IMR-90 (cell line): ENCODE data around the gene AMIGO2. TPM values are rescaled to one million over a fixed set of nuclear protein-coding genes. Genes with fewer than 3 reads are reported as not detected.

Experiments used
- ATAC-seq: fragments of 200-7000 bp; cut with Tn5 transposase; 2 replicates; pipeline ENCODE4 v1.9.1; 2020; ENCODE audit warnings: low read depth, mild to moderate bottlenecking, moderate library complexity
- BruUV-seq: library from RNA; stranded (reverse); fragments of 400-500 nt; replicated peaks from 2 replicates; lab custom pipeline; 2021; lab: Mats Ljungman, UMichigan
- CTCF ChIA-PET: fragments of 300-600 bp; formaldehyde crosslinking; extraction: SDS; loops from one replicate; lab custom pipeline; 2021; ENCODE audit warnings: antibody characterized with exemption; lab: Yijun Ruan, JAX
- POLR2A ChIA-PET: fragments of 300-600 bp; sonication (Branson Sonifier 250); formaldehyde crosslinking; loops from one replicate; lab custom pipeline; 2022; ENCODE audit warnings: antibody characterized with exemption; ENCODE audit not compliant: unreplicated experiment; lab: Charles Lee
- DNase-seq: peaks from one replicate; pipeline ENCODE4 v3.0.0; 2013
- H2AFZ ChIP-seq: replicated peaks from 2 replicates; pipeline ENCODE3; 2013; ENCODE audit warnings: low read length, mild to moderate bottlenecking; ENCODE audit not compliant: poor library complexity
- H2AK5ac ChIP-seq: 2 replicates; pipeline ENCODE4 v1.6.1; 2013; ENCODE audit warnings: low read depth, low read length, inconsistent platforms
- H2AK9ac ChIP-seq: replicated peaks from 2 replicates; pipeline ENCODE3; 2013; ENCODE audit warnings: mild to moderate bottlenecking, low read depth, low read length, moderate library complexity; ENCODE audit not compliant: poor library complexity
- H2BK120ac ChIP-seq: 2 replicates; pipeline ENCODE4 v1.6.1; 2013; ENCODE audit warnings: low read depth, low read length, inconsistent platforms
- H2BK15ac ChIP-seq: 3 replicates; pipeline ENCODE4 v1.6.1; 2013; ENCODE audit warnings: low read depth, low read length, inconsistent platforms
- H2BK20ac ChIP-seq: 2 replicates; pipeline ENCODE4 v1.6.1; 2013; ENCODE audit warnings: low read depth, mild to moderate bottlenecking, inconsistent platforms, low read length, moderate library complexity
- H2BK5ac ChIP-seq: 2 replicates; pipeline ENCODE4 v1.6.1; 2013; ENCODE audit warnings: mild to moderate bottlenecking, low read depth, low read length, inconsistent platforms; ENCODE audit not compliant: poor library complexity, severe bottlenecking
- H3K14ac ChIP-seq: replicated peaks from 2 replicates; pipeline ENCODE4 v1.6.1; 2013; ENCODE audit warnings: low read depth, low read length, inconsistent platforms
- H3K18ac ChIP-seq: 2 replicates; pipeline ENCODE4 v1.6.1; 2013; ENCODE audit warnings: low read depth, low read length, control low read depth
- H3K23ac ChIP-seq: 2 replicates; pipeline ENCODE4 v1.6.1; 2013; ENCODE audit warnings: low read depth, low read length, inconsistent platforms
- H3K27ac ChIP-seq: 2 replicates; pipeline ENCODE4 v1.5.1; 2013; ENCODE audit warnings: mild to moderate bottlenecking, control low read depth, low read length; ENCODE audit not compliant: insufficient read depth
- H3K27me3 ChIP-seq: 2 replicates; pipeline ENCODE4 v1.6.1; 2013; ENCODE audit warnings: low read length; ENCODE audit not compliant: control insufficient read depth, insufficient read depth
- H3K36me3 ChIP-seq: 2 replicates; pipeline ENCODE4 v1.6.1; 2013; ENCODE audit warnings: low read length, mixed read lengths; ENCODE audit not compliant: control insufficient read depth, insufficient read depth
- H3K4ac ChIP-seq: 2 replicates; pipeline ENCODE4 v1.6.1; 2013; ENCODE audit warnings: low read depth, low read length, inconsistent platforms
- H3K4me1 ChIP-seq: 2 replicates; pipeline ENCODE4 v1.6.1; 2013; ENCODE audit warnings: low read length, mixed read lengths; ENCODE audit not compliant: control insufficient read depth, insufficient read depth
- H3K4me2 ChIP-seq: 2 replicates; pipeline ENCODE4 v1.6.1; 2013; ENCODE audit warnings: low read depth, mild to moderate bottlenecking, control low read depth, low read length, moderate library complexity
- H3K4me3 ChIP-seq: 2 replicates; pipeline ENCODE4 v1.5.1; 2013; ENCODE audit warnings: low read depth, mild to moderate bottlenecking, control low read depth, low read length, moderate library complexity; ENCODE audit not compliant: insufficient read depth
- H3K56ac ChIP-seq: 2 replicates; pipeline ENCODE4 v1.6.1; 2013; ENCODE audit warnings: low read length, inconsistent platforms; ENCODE audit not compliant: insufficient read depth; ENCODE audit errors: extremely low read depth
- H3K79me1 ChIP-seq, 2 experiments: 2 replicates each; pipeline ENCODE4 v1.6.1; 2013; ENCODE audit warnings: low read length in 2 of 2, inconsistent platforms in 1 of 2, low read depth in 1 of 2
- H3K9ac ChIP-seq: 2 replicates; pipeline ENCODE4 v1.6.1; 2013; ENCODE audit warnings: low read depth, low read length, control low read depth
- H3K9me1 ChIP-seq: 2 replicates; pipeline ENCODE4 v1.6.1; 2013; ENCODE audit warnings: low read length, inconsistent platforms; ENCODE audit not compliant: insufficient read depth
- H3K9me3 ChIP-seq: 2 replicates; pipeline ENCODE4 v1.6.1; 2013; ENCODE audit warnings: low read length; ENCODE audit not compliant: control insufficient read depth, insufficient read depth
- H4K20me1 ChIP-seq: 2 replicates; pipeline ENCODE4 v1.6.1; 2013; ENCODE audit warnings: low read length, inconsistent platforms; ENCODE audit not compliant: insufficient read depth
- H4K5ac ChIP-seq: 2 replicates; pipeline ENCODE4 v1.6.1; 2013; ENCODE audit warnings: mild to moderate bottlenecking, low read depth, low read length, control low read depth
- H4K8ac ChIP-seq, 2 experiments: 2 replicates each; pipeline ENCODE4 v1.6.1; 2013; ENCODE audit warnings: low read depth in 2 of 2, low read length in 2 of 2, control low read depth in 1 of 2, inconsistent platforms in 1 of 2
- H4K91ac ChIP-seq: 2 replicates; pipeline ENCODE4 v1.6.1; 2013; ENCODE audit warnings: low read depth, low read length, inconsistent platforms; ENCODE audit not compliant: insufficient read depth
- BHLHE40 ChIP-seq: fragments of 150-350 bp; IDR thresholded peaks from 2 replicates; pipeline ENCODE4 v1.6.1; 2016; ENCODE audit warnings: mild to moderate bottlenecking, low read depth, low read length
- CEBPB ChIP-seq: IDR thresholded peaks from 2 replicates; pipeline ENCODE4 v1.6.1; 2012; ENCODE audit warnings: low read depth, low read length, improper control_type of control experiment
- CHD1 ChIP-seq: IDR thresholded peaks from 2 replicates; pipeline ENCODE4 v1.6.1; 2012; ENCODE audit warnings: low read depth, low read length, improper control_type of control experiment
- CTCF ChIP-seq: conservative IDR thresholded peaks from 2 replicates; pipeline ENCODE4 v1.5.1; 2012; ENCODE audit warnings: mild to moderate bottlenecking, low read depth, low read length, improper control_type of control experiment
- ELK1 ChIP-seq: fragments of 150-350 bp; IDR thresholded peaks from 2 replicates; pipeline ENCODE4 v1.6.1; 2016; ENCODE audit warnings: low read depth, mild to moderate bottlenecking, low read length, moderate library complexity, borderline replicate concordance
- FOS ChIP-seq: fragments of 150-350 bp; IDR thresholded peaks from 2 replicates; pipeline ENCODE4 v1.6.1; 2016; ENCODE audit warnings: low read depth, low read length
- MAFK ChIP-seq: IDR thresholded peaks from 2 replicates; pipeline ENCODE4 v1.6.1; 2012; ENCODE audit warnings: low read depth, low read length, improper control_type of control experiment
- MAZ ChIP-seq: IDR thresholded peaks from 2 replicates; pipeline ENCODE4 v1.6.1; 2012; ENCODE audit warnings: low read depth, mild to moderate bottlenecking, low read length, improper control_type of control experiment, moderate library complexity, borderline replicate concordance
- MXI1 ChIP-seq: IDR thresholded peaks from 2 replicates; pipeline ENCODE4 v1.6.1; 2012; ENCODE audit warnings: low read depth, mild to moderate bottlenecking, low read length, moderate library complexity, borderline replicate concordance
- NFE2L2 ChIP-seq: fragments of 150-350 bp; IDR thresholded peaks from 2 replicates; pipeline ENCODE4 v1.6.1; 2016; ENCODE audit warnings: low read depth, mild to moderate bottlenecking, low read length
- POLR2A ChIP-seq: IDR thresholded peaks from 2 replicates; pipeline ENCODE4 v1.6.1; 2012; ENCODE audit warnings: mild to moderate bottlenecking, low read depth, low read length
- RAD21 ChIP-seq: IDR thresholded peaks from 2 replicates; pipeline ENCODE4 v1.6.1; 2012; ENCODE audit warnings: low read length, improper control_type of control experiment
- RCOR1 ChIP-seq: IDR thresholded peaks from 2 replicates; pipeline ENCODE4 v1.6.1; 2012; ENCODE audit warnings: mild to moderate bottlenecking, low read length, improper control_type of control experiment; ENCODE audit not compliant: insufficient replicate concordance
- RFX5 ChIP-seq: IDR thresholded peaks from 2 replicates; pipeline ENCODE4 v1.8.0; 2012; ENCODE audit warnings: low read depth, mild to moderate bottlenecking, low read length, moderate library complexity
- SMC3 ChIP-seq: fragments of 150-350 bp; IDR thresholded peaks from 2 replicates; pipeline ENCODE4 v1.6.1; 2016; ENCODE audit warnings: low read depth, mild to moderate bottlenecking, antibody characterized with exemption, low read length, moderate library complexity
- WGBS, 2 experiments: methylation state at CpG; one replicate each; pipeline versions ENCODE4 v1.1.5 to v1.1.7; 2013; ENCODE audit warnings: missing lambda C conversion rate in 2 of 2; ENCODE audit not compliant: insufficient read length in 1 of 2; ENCODE audit errors: extremely low coverage in 2 of 2; 5-methylcytosine and 5-hydroxymethylcytosine counted together
- dilution Hi-C: fragments of 300-500 bp; cut with HindIII; formaldehyde crosslinking; loops from one replicate; pipeline ENCODE4 v1.14.3; 2018; ENCODE audit warnings: low sequenced_read_pairs; ENCODE audit not compliant: unreplicated experiment
- in situ Hi-C: fragments of 300-500 bp; cut with MboI; formaldehyde crosslinking; loops from 3 replicates; pipeline ENCODE4 v1.14.3; 2019; ENCODE audit warnings: low sequenced_read_pairs, inconsistent platforms, mixed read lengths
- intact Hi-C: fragments of 100-400 bp; cut with micrococcal nuclease; formaldehyde crosslinking; loops from 2 replicates; pipeline ENCODE4 v1.10.0; 2022
- polyA plus RNA-seq, 3 experiments: library from polyadenylated mRNA; depleted of rRNA; stranded (reverse); fragments of >200 nt; gene quantifications; 2 replicates each; pipeline ENCODE4 v1.2.3, GENCODE V29; 2012; ENCODE audit warnings: low replicate concordance in 1 of 3
- total RNA-seq: library from RNA; depleted of rRNA; stranded (reverse); fragments of >200 nt; gene quantifications from 2 replicates; pipeline ENCODE4 v1.2.3, GENCODE V29; 2012
- TF ChIP-seq, protein P1 (sequence below): fragments of 150-350 bp; IDR thresholded peaks from 2 replicates; pipeline ENCODE4 v1.6.1; 2017; ENCODE audit warnings: mild to moderate bottlenecking, antibody characterized with exemption, low read length, low read depth

AMIGO2 gene
- total and polyA plus RNA-seq, 2 of the 4 experiments (the other 2 are of a cell fraction) = 20.1 to 32.6 TPM

DNA sequence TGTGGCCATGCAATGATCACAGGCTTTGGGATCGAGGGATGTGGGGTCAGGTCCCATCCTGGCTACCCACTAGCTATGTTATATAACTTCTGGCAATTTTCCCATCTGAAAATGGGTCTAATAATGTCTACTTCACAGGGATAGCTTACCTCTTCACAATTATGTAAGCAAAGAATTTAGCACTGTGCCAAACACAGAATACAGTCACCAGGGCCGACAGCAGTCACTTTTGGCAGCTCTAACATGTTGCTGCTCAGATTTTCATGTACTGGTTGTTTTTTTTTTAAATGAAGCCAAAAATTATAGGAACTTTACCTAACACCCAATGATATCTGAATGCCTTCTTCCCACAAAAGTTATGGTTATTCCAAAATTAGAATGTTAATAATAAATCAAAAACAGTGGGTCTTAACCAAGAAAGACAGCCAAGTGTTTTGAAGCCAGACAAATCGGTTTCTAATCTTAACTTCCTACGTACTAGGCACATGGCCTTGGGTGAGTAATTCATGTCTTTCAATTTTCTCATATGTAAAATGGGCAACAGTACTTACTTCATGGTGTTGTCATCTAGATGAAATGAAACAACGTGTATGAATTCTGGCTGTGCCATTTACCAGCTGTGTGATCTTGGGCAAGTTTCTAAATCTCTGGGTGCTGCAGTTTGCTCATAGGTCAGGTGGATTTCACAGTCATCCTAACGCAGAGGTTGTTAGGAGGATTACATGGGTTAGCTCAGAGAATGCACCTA is 13.3 kb downstream of the AMIGO2 start:
- no peak overlapping the region for H3K27ac ChIP-seq
- H3K79me1 ChIP-seq = no peaks in the 10 kb centered on the region
- H4K8ac ChIP-seq = no peak overlapping the region
- H3K56ac ChIP-seq = no peak overlapping the region
- dilution Hi-C loops (no loop called here), intact Hi-C loops (no loop called here), in situ Hi-C loops (no loop called here)
- H3K18ac ChIP-seq = no peak overlapping the region
- no peak overlapping the region for H2BK120ac ChIP-seq
- H3K4me3 ChIP-seq = no peak overlapping the region
- no peaks in the 10 kb centered on the region for H4K20me1 ChIP-seq
- H2BK20ac ChIP-seq = no peak overlapping the region
- no peaks in the 10 kb centered on the region for H3K27me3 ChIP-seq
- no peak overlapping the region for H2BK5ac ChIP-seq
- BruUV-seq = no TSS peak
- DNase-seq = peak; percentile 54
- no peak overlapping the region for H4K91ac ChIP-seq
- ATAC-seq = no peak
- H3K14ac ChIP-seq = 0 out of 2 replicates have a peak overlapping the region, but pooled peaks have one; percentile 40
- POLR2A ChIA-PET = no interaction called here
- no peak overlapping the region for H3K4me2 ChIP-seq
- no peak overlapping the region for H2AK5ac ChIP-seq
- TF ChIP-seq CHD1 (no peak), ELK1 (no peak), CTCF (no peak), BHLHE40 (no peak), RFX5 (no peak), POLR2A (no peak), CEBPB (no peak), NFE2L2 (no peak), RAD21 (no peak), RCOR1 (no peak), MXI1 (no peak), SMC3 (no peak), MAZ (no peak), MAFK (no peak), FOS (no peak)
- TF ChIP-seq, protein P1, sequence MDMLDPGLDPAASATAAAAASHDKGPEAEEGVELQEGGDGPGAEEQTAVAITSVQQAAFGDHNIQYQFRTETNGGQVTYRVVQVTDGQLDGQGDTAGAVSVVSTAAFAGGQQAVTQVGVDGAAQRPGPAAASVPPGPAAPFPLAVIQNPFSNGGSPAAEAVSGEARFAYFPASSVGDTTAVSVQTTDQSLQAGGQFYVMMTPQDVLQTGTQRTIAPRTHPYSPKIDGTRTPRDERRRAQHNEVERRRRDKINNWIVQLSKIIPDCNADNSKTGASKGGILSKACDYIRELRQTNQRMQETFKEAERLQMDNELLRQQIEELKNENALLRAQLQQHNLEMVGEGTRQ = no peak
- CTCF ChIA-PET = no interaction called here
- H3K9me3 ChIP-seq = no peaks in the 10 kb centered on the region
- no CpG with 5 or more reads among the region's 6 CpGs for WGBS, 2 experiments
- no peak overlapping the region for H2BK15ac ChIP-seq
- H4K5ac ChIP-seq = no peak overlapping the region
- H3K9me1 ChIP-seq = no peaks in the 10 kb centered on the region
- no peak overlapping the region for H3K9ac ChIP-seq
- no peak overlapping the region for H2AK9ac ChIP-seq
- no peak overlapping the region for H2AFZ ChIP-seq
- H3K23ac ChIP-seq = no peak overlapping the region
- no peak overlapping the region for H3K4ac ChIP-seq
- no peaks in the 10 kb centered on the region for H3K4me1 ChIP-seq
- H3K36me3 ChIP-seq = no peaks in the 10 kb centered on the region
